A673 (cell line): ENCODE measurements around the gene FSTL5. TPM values are rescaled to one million over a fixed set of nuclear protein-coding genes. Genes with fewer than 3 reads are reported as not detected.
A peak's percentile ranks its signal among the peaks of the same experiment; 100 is the strongest.

Experiments used
- BruUV-seq: library from RNA; stranded (reverse); fragments of 400-500 nt; replicated peaks from 2 replicates; lab custom pipeline; 2021; lab: Mats Ljungman, UMichigan
- CTCF ChIA-PET: fragments of 300-600 bp; sonication (Branson Sonifier 250); formaldehyde crosslinking; loops from one replicate; lab custom pipeline; 2022; ENCODE audit warnings: antibody characterized with exemption; lab: Charles Lee
- POLR2A ChIA-PET: fragments of 300-600 bp; sonication (Branson Sonifier 250); formaldehyde crosslinking; loops from one replicate; lab custom pipeline; 2022; ENCODE audit warnings: antibody characterized with exemption; ENCODE audit not compliant: low non-redundant PET; lab: Charles Lee
- DNase-seq: peaks from one replicate; pipeline ENCODE4 v3.0.0-alpha.2; 2015; ENCODE audit warnings: low spot score
- H3K27ac ChIP-seq: fragments of 200-600 bp; sonication (generic); 2 replicates; pipeline ENCODE4 v1.5.1; 2016; ENCODE audit warnings: mixed run types, low read depth, mild to moderate bottlenecking, mixed read lengths, antibody characterized with exemption, low read length; ENCODE audit not compliant: poor library complexity, severe bottlenecking
- H3K27me3 ChIP-seq: fragments of 200-600 bp; sonication (generic); replicated peaks from 2 replicates; pipeline ENCODE4 v1.6.1; 2017; ENCODE audit warnings: mixed run types, low read depth, mild to moderate bottlenecking, mixed read lengths, antibody characterized with exemption, low read length; ENCODE audit not compliant: insufficient read depth, poor library complexity
- H3K36me3 ChIP-seq: fragments of 200-600 bp; sonication (generic); 2 replicates; pipeline ENCODE4 v1.6.1; 2016; ENCODE audit warnings: mixed run types, mild to moderate bottlenecking, mixed read lengths, antibody characterized with exemption, low read length; ENCODE audit not compliant: insufficient read depth, poor library complexity, severe bottlenecking
- H3K4me1 ChIP-seq: fragments of 200-600 bp; sonication (generic); 2 replicates; pipeline ENCODE4 v1.6.1; 2017; ENCODE audit warnings: mixed run types, mild to moderate bottlenecking, mixed read lengths, antibody characterized with exemption, low read length; ENCODE audit not compliant: insufficient read depth, poor library complexity, severe bottlenecking
- H3K4me3 ChIP-seq: fragments of 200-600 bp; sonication (generic); 2 replicates; pipeline ENCODE4 v1.5.1; 2016; ENCODE audit warnings: low read depth, mixed run types, mild to moderate bottlenecking, mixed read lengths, low read length; ENCODE audit not compliant: poor library complexity, severe bottlenecking
- H3K9me3 ChIP-seq: fragments of 200-600 bp; sonication (generic); 2 replicates; pipeline ENCODE4 v1.6.1; 2016; ENCODE audit warnings: mixed run types, low read depth, mild to moderate bottlenecking, mixed read lengths, antibody characterized with exemption, low read length; ENCODE audit not compliant: poor library complexity, severe bottlenecking
- EZH2 ChIP-seq: fragments of 200-600 bp; sonication (generic); IDR thresholded peaks from 2 replicates; pipeline ENCODE4 v1.6.1; 2017; ENCODE audit warnings: borderline replicate concordance, low read depth, mild to moderate bottlenecking, mixed read lengths, antibody characterized with exemption, low read length; ENCODE audit not compliant: poor library complexity, severe bottlenecking
- intact Hi-C: fragments of 100-400 bp; cut with micrococcal nuclease; formaldehyde crosslinking; loops from one replicate; pipeline ENCODE4 v1.10.0; 2022; ENCODE audit not compliant: unreplicated experiment
- total RNA-seq: library from RNA; stranded (reverse); gene quantifications from 2 replicates; pipeline ENCODE4 v1.2.3, GENCODE V29; 2021
- TF ChIP-seq, protein P1 (sequence below): fragments of 300-800, 200-600 bp; sonication (generic); conservative IDR thresholded peaks from 2 replicates; pipeline ENCODE4 v1.5.1; 2017; ENCODE audit warnings: low read depth, mild to moderate bottlenecking, antibody characterized with exemption, low read length, moderate library complexity, mixed read lengths

The FSTL5 gene
- total RNA-seq, 1 experiment from 2014 or later = 0.15 TPM

- Histone ChIP-seq H3K36me3 (no peaks in the 10 kb centered on the region), H3K4me1 (peaks cover 7% of the 10 kb centered on the region), H3K4me3 (no peak overlapping the region), H3K9me3 (no peaks in the 10 kb centered on the region), H3K27ac (no peak overlapping the region), H3K27me3 (no peaks in the 10 kb centered on the region)
- ChIA-PET POLR2A (no interaction called here), CTCF (no interaction called here)
- TF ChIP-seq EZH2 = no peak
- TF ChIP-seq, protein P1, sequence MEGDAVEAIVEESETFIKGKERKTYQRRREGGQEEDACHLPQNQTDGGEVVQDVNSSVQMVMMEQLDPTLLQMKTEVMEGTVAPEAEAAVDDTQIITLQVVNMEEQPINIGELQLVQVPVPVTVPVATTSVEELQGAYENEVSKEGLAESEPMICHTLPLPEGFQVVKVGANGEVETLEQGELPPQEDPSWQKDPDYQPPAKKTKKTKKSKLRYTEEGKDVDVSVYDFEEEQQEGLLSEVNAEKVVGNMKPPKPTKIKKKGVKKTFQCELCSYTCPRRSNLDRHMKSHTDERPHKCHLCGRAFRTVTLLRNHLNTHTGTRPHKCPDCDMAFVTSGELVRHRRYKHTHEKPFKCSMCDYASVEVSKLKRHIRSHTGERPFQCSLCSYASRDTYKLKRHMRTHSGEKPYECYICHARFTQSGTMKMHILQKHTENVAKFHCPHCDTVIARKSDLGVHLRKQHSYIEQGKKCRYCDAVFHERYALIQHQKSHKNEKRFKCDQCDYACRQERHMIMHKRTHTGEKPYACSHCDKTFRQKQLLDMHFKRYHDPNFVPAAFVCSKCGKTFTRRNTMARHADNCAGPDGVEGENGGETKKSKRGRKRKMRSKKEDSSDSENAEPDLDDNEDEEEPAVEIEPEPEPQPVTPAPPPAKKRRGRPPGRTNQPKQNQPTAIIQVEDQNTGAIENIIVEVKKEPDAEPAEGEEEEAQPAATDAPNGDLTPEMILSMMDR = no peak
- BruUV-seq = no TSS peak
- DNase-seq = peak; percentile 24
- intact Hi-C loops = no loop called here
These were observed 677.3 kb downstream of the FSTL5 start for GRCh38 chr4:161486461-161486860.

GRCh38 chr4:161466316-161466715 lies 697.5 kb downstream of the FSTL5 start:
- Histone ChIP-seq H3K27me3 (no peaks in the 10 kb centered on the region), H3K27ac (no peak overlapping the region), H3K9me3 (no peaks in the 10 kb centered on the region), H3K4me3 (no peak overlapping the region), H3K4me1 (no peaks in the 10 kb centered on the region), H3K36me3 (no peaks in the 10 kb centered on the region)
- BruUV-seq = no TSS peak
- intact Hi-C loops = no loop called here
- TF ChIP-seq EZH2 = no peak
- TF ChIP-seq, protein P1 = no peak
- POLR2A ChIA-PET = no interaction called here
- no peak for DNase-seq
- CTCF ChIA-PET = no interaction called here

DNA sequence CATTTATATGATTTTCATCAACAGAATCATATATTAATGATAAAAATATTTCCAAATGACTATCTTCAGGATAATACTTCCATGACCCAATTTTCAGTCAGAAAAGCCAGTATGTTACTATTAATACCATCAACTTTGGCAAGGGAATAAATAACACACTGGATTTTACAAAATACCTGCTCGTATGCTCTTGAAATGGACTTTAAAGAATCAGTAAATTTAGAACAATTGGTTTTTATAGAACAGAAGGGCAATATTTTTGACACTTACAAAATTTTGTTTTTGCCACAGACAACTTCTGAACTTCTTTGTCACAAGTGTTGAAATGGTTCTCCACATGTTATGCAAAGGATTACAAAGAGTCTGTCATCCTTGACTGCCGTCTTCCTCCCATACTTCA lies 700.4 kb downstream of the FSTL5 start:
- Histone ChIP-seq H3K27me3 (no peaks in the 10 kb centered on the region), H3K36me3 (no peaks in the 10 kb centered on the region), H3K9me3 (no peaks in the 10 kb centered on the region), H3K4me1 (no peaks in the 10 kb centered on the region), H3K27ac (no peak overlapping the region), H3K4me3 (no peak overlapping the region)
- no peak for DNase-seq
- CTCF ChIA-PET = no interaction called here
- no TSS peak for BruUV-seq
- intact Hi-C loops = no loop called here
- POLR2A ChIA-PET = no interaction called here
- TF ChIP-seq, protein P1 = no peak
- TF ChIP-seq EZH2 = no peak
